ENCODE measurements around the gene GAS2L2. TPM values are rescaled to one million over a fixed set of nuclear protein-coding genes. Genes with fewer than 3 reads are reported as not detected.

GAS2L2 gene
- total RNA-seq, 1 experiment from 2014 or later, result not detected

DNA sequence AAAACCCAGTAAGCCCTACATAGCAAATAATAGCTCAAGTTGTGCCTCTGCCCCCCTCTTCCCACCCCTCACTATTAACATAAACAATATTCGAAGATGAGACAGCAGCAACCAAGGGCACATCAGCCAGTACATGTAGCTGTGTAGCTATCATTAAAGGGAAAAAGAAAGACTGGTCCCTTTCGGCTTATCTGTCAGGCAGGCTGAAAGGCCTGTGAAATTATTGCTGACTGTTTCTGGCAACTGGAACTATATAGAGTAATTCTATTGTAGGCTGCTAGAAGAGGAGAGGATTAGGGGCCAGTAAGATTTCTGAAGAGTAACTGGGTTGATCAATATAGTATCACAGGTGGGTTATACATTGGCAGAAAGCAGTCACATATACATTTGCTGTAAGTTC is 58.1 kb downstream of the GAS2L2 start:
- DNase-seq, result no peak
- H3K4me3 Mint-ChIP-seq (ENCODE audit: low read depth, unreplicated experiment), result no peak overlapping the region
- intact Hi-C loops (cut with micrococcal nuclease; ENCODE audit: unreplicated experiment), result no loop called here
- no peak overlapping the region for H3K27ac Mint-ChIP-seq (ENCODE audit: unreplicated experiment)
- no TSS peak for BruUV-seq (replicated peaks)
- H3K9me3 Mint-ChIP-seq (ENCODE audit: low read depth, unreplicated experiment), result no peaks in the 10 kb centered on the region
- no peaks in the 10 kb centered on the region for H3K4me1 Mint-ChIP-seq (ENCODE audit: low read depth, unreplicated experiment)
- CTCF ChIA-PET, result interaction anchor here (0.6 kb wide), 1 partner anchor 23 kb away, joined by 4 read pairs; no protein-coding TSS in a partner anchor
- no peaks in the 10 kb centered on the region for H3K27me3 Mint-ChIP-seq (ENCODE audit: unreplicated experiment)
- peaks cover 37% of the 10 kb centered on the region for H3K36me3 Mint-ChIP-seq (ENCODE audit: insufficient read depth, unreplicated experiment)
- TF ChIP-seq, protein P1, sequence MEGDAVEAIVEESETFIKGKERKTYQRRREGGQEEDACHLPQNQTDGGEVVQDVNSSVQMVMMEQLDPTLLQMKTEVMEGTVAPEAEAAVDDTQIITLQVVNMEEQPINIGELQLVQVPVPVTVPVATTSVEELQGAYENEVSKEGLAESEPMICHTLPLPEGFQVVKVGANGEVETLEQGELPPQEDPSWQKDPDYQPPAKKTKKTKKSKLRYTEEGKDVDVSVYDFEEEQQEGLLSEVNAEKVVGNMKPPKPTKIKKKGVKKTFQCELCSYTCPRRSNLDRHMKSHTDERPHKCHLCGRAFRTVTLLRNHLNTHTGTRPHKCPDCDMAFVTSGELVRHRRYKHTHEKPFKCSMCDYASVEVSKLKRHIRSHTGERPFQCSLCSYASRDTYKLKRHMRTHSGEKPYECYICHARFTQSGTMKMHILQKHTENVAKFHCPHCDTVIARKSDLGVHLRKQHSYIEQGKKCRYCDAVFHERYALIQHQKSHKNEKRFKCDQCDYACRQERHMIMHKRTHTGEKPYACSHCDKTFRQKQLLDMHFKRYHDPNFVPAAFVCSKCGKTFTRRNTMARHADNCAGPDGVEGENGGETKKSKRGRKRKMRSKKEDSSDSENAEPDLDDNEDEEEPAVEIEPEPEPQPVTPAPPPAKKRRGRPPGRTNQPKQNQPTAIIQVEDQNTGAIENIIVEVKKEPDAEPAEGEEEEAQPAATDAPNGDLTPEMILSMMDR (IDR thresholded peaks at IDR 0.05; ENCODE audit: unreplicated experiment), result no peak

Other genes starting within 250 kb of the GAS2L2 start
- gene SLFN12L, start 215.6 kb downstream of the GAS2L2 start, total RNA-seq (2022), result 0.14 and 0.51 TPM in 2 replicates
- not detected in 2 replicates for gene SLFN14, start 192.4 kb downstream of the GAS2L2 start, total RNA-seq (2022)
- gene PEX12, start 174.7 kb downstream of the GAS2L2 start, total RNA-seq (2022), result 3.4 and 4.1 TPM in 2 replicates
- gene AP2B1, start 165.9 kb downstream of the GAS2L2 start, total RNA-seq (2022), result 309 and 320 TPM in 2 replicates
- gene RASL10B, start 21.6 kb downstream of the GAS2L2 start, total RNA-seq (2022), result 0.95 and 1.4 TPM in 2 replicates
- not detected in 2 replicates for gene C17orf50, start 7.6 kb upstream of the GAS2L2 start, total RNA-seq (2022)
- gene MMP28, start 42.4 kb upstream of the GAS2L2 start, total RNA-seq (2022), result not detected in 2 replicates
- gene TAF15, start 56.2 kb upstream of the GAS2L2 start, total RNA-seq (2022), result 284 and 286 TPM in 2 replicates
- not detected in 2 replicates for gene HEATR9, start 115.7 kb upstream of the GAS2L2 start, total RNA-seq (2022)
- gene CCL5, start 127.1 kb upstream of the GAS2L2 start, total RNA-seq (2022), result 7.0 and 28.7 TPM in 2 replicates
- 6.2 and 6.5 TPM in 2 replicates for gene RDM1, start 177.5 kb upstream of the GAS2L2 start, total RNA-seq (2022)
- gene LYZL6, start 190.5 kb upstream of the GAS2L2 start, total RNA-seq (2022), result not detected in 2 replicates
- not detected in 2 replicates for gene CCL16, start 228.3 kb upstream of the GAS2L2 start, total RNA-seq (2022)
- gene CCL14, start 233.5 kb upstream of the GAS2L2 start, total RNA-seq (2022), result not detected in 2 replicates
- 0.42 TPM in 1 of 2 replicates, not detected in the other for gene CCL15, start 248.3 kb upstream of the GAS2L2 start, total RNA-seq (2022)